GM19193 (cell line): ENCODE results near the gene FAM184A.

Experiments
- POLR2A ChIP-seq: IDR thresholded peaks from 4 replicates; pipeline ENCODE4 v1.6.1; 2011; ENCODE audit not compliant: insufficient read depth, insufficient read length; ENCODE audit errors: extremely low read depth

Gene FAM184A, protein sequence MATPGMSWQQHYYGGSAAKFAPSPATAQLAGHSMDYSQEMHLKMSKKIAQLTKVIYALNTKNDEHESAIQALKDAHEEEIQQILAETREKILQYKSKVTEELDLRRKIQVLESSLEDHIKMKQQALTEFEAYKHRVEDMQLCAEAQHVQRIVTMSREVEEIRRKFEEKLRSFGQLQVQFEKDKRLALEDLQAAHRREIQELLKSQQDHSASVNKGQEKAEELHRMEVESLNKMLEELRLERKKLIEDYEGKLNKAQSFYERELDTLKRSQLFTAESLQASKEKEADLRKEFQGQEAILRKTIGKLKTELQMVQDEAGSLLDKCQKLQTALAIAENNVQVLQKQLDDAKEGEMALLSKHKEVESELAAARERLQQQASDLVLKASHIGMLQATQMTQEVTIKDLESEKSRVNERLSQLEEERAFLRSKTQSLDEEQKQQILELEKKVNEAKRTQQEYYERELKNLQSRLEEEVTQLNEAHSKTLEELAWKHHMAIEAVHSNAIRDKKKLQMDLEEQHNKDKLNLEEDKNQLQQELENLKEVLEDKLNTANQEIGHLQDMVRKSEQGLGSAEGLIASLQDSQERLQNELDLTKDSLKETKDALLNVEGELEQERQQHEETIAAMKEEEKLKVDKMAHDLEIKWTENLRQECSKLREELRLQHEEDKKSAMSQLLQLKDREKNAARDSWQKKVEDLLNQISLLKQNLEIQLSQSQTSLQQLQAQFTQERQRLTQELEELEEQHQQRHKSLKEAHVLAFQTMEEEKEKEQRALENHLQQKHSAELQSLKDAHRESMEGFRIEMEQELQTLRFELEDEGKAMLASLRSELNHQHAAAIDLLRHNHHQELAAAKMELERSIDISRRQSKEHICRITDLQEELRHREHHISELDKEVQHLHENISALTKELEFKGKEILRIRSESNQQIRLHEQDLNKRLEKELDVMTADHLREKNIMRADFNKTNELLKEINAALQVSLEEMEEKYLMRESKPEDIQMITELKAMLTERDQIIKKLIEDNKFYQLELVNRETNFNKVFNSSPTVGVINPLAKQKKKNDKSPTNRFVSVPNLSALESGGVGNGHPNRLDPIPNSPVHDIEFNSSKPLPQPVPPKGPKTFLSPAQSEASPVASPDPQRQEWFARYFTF

DNA sequence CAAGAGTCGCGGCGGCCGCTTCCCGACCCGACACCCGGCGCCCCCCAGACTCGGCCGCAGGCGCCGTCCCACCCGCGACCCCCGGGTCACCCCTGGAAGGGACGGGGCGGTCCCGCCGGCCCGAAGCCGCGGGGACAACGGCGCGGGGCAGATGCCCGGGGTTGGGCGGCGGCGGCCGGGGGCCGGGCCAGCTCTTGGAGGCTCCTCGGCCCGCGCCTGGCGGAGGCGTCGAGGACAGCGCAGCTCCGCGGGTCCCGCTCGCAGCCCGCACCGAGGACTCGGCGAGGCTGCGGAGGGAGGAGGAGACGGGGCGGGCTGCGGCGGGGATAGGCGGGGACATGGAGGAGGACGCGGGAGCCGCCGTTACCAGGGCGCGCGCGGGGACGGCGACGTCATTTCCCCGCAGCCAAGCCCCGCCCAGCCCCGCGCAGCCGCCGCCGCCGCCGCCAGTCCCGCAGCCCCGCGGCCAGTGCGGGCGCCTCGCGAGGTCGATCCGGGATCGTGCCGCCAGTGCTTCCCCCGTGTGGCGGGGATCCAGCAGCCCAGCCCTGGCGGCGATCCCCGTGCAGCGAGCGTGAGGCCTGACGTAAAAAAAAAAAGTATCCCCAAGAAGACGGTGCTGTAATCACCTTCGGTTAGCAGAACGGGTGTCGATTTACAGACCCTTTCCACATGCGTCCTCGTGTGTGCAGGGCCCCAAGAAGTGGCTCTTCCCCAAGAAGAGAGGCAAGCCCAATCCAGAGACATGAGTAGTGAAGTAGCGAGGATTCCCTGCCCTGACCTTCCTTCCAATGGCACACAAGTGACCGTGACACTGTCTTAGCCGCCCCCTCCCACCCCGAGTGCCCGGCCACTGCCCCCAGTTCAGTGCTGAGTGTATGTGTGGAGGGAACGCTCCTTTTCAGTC, at the start of gene FAM184A:
FAM184A (minus strand) TSS at position 289 of the 907 bp plus-strand sequence. CDS start 365 bp downstream, outside the sequence.
- TF ChIP-seq POLR2A: no peak

DNA sequence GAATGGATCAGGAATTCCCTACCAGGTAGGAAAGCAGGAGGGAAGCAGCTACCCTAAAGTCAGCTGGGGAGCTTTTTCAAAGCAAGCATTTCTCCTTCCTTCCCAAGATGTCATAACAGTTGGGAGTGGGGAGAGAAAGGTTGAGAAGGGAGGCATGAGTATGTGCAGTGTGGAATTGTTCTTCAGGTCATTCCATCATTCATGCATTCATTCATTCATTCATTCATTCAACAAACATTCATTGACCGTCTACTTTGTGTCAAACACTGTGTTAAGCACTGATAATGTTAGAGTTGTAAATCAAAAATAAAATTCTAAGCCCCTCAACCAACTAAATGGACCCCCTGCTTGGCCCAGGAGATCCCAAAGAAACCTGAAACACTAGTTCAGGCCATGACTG, 49.2 kb upstream of the FAM184A start:
- TF ChIP-seq POLR2A: no peak

DNA sequence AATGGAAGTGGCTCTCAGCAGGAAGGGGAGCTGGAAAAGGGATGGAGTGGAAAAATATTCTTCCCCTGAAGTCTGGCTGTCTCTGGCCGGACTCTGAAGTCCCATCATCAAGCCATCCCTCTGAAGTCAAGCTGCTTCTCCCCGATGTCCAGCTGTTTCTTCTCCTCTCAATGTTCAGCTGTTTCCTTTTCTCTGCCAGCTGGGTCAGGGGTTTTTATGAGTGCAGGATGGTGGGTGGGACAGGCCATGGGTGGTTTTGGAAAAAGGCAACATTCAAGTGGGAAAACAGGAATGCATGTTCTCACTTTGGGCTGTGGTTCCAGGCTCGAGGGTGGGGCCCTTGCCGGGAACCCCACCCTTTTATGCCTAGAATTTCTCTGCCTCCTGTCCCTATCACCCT, 48.4 kb upstream of the FAM184A start:
- no peak for TF ChIP-seq POLR2A

DNA sequence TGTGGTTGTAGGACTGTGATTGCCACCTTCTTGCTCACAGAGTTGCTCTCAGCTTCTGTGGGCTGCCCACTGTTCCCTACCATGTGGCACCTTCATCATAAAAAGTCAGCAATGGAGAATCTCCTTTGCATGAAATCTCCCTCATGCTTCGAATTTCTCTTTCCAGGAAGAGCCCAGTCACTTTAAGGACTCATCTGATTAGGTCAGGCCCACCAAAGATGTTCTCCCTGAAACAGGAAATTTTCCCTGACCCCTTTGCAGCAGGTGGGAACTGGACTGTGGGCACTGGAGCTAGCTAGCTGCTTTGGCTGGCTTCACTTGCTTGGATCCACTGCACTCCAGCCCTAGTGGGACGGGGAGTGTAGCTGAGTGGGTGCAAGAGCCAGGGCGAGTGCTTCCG, 47.7 kb upstream of the FAM184A start:
- no peak for TF ChIP-seq POLR2A

DNA sequence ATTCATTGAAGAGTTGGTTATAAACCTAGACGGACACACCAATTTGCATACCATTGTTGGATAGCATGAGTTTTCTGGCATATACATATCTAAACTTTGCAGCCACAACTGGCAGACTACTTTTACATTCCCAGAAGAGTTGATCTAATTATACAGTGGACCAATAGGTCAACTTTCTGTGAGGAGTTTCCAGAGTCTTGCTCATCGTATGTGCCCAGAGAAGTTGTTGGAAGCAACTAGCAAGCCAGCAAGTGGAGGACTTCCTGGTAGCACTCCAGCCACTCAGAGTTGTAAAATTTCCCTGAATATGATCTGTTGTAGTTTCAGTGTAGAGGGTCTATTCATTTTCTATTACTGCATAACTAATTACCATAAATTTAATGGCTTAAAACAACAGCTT, 47.1 kb upstream of the FAM184A start:
- TF ChIP-seq POLR2A: no peak

DNA sequence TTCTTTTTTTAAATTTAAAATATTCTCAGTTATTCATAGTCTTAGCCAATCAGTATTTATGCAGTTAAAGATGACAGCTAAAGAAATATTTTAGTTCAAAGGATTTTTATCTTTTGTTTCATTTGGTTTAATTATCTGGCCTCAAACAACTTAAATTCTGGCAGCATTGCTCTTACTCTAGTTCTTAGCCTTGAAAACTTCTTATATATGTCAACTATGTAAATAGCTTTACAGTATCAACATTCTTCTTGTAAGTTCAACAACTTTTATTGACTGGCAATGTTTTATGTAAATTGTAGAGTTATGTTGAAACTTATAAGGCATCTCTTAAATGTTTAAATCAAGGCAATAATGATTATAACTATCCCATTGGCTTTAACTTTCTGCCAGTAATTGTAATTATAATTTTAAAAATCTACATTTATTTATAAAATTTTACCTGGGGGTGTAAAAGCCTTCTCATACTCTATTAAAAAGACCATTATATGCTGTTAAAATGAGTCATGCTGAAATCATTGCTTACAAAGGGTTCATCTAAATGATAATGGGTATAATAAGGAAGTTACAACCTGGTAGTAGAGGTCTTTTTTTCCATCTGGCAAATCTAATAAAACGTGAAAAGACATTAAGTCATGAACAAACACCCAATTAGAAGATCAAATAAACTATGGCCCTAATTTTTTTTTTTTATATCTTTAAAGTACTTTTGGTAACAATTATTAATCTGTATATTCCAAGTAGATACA, 45.8 kb upstream of the FAM184A start:
- no peak for TF ChIP-seq POLR2A

DNA sequence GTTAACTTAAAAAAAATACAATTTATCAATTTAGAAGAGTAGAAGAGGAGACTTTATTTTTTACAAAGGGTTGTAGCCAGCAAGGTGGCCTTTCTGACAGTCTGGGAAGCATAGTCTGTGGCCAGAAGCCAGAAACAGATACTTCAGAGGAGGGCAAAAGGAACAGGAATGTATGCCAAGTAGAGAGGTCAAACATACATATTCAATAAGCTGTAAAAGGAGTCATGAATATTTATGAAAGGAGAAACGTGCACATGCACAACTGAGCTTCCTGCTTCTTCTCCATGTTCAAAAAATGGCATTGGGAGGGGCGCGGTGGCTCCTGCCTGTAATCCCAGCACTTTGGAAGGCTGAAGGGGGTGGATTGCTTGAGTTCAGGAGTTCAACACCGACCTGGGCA, 43.9 kb upstream of the FAM184A start:
- no peak for TF ChIP-seq POLR2A

DNA sequence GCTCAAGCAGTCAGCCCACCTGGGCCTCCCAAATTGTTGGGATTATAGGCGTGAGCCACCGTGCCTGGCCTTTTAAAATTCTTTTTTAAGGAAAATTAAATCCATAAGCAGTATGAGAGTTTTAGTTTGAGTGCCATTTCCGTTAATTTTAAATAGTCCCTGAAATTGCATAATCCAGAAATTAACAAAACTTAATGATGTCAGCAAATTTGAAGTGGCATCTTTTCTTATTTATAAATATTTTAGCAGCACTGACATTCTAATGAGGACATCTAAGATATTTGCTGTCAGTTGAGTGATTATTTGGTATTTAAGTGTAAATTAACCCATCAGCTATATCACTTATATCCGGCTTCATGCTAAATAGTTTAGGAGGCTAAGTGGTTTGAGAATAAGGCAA, 42.9 kb upstream of the FAM184A start:
- TF ChIP-seq POLR2A: no peak

DNA sequence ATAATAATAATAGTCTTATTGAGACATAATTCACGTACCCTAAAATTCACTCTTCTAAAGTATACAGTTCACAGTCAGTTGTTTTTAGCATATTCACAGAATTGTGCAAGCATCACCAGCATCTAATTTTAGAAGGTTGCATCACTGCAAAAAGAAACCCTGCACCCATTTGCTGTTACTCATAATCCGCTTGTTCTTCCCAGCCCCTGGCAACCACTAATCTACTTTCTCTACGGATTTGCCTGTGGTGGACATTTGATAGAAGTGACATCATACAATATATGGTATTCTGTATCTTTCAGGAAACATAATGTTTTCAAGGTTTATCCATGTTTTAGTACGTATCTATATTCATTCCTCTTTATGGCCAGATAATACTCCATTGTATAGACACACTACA, 41.5 kb upstream of the FAM184A start:
- TF ChIP-seq POLR2A: no peak

DNA sequence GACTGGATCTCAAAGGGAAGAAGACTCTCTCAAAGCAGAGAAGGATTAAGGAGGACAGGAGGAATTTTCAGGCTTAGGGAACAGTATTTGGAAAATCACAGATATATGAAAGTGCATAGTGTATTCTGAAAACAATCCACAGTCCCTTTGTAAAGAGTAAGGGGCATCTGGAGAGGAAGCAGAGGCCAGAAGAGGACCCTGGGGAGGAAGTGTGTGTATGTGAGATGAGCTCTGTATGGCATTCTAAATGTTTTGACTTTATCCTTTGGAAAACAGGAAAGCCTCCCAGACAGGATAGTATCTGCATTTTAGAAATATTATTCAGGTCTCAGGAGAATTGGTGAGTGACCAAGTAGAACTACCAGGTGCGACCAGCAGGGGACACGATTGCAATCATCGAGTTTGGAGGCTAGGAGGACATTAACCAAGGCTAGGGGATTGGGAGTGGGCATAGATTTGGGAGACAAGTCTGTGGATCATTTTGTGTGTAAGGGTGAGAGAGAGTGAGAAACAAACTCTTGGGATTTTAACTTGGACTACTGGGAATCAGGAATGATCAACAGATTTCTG, 38.3 kb upstream of the FAM184A start:
- no peak for TF ChIP-seq POLR2A

DNA sequence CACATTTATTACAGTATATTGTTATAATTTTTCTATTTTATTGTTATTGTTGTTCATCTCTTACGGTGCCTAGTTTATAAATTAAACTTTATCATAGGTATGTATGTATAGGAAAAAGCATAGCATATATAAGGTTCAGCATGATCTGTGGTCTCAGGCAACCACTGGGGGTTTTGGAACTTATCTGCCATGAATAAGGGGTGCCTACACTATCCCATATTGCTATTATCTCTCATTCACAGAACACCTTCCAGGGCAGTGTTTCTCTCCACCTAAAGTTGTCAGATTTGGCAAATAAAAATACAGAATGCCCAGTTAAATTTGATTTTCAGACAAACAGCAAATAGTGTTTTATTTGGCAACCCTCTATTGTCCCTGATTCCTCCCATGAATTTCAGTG, 35.5 kb upstream of the FAM184A start:
- no peak for TF ChIP-seq POLR2A

DNA sequence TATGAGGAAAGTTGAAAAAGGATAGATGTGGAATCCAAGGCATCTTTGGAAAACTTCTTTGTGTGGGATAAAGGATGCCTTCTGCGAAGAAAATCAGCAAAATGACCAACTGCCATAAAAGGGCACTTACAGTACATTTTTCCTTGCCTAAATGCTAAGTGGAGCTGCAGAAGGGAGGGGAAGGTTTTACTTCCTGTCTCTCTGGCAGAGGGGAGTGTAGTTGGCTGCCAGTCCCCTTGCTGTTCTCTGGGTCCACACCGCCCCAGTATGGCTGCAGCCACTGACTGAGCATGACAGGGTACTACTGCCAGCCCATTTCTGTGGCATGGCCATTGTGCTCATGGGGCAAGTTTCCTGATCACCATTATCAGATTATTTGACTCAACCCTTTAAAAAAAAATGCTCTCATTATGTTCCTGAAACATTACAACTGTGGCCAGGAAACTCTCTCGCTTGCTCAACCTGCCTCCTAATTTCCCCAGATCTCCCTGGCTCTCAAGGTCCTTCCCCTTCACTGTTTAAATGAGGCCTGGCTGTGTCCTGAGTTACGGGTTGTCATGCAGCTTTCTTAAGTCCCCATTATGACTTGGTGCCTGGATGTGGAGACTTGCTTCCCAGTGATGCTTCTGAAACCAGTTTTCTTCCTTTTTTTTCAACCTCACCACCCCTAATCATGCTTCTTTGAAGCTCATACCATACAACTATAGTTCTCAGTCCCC, 34.5 kb upstream of the FAM184A start:
- no peak for TF ChIP-seq POLR2A
